Measurements from ENCODE around the gene RASA3. TPM values are rescaled to one million over a fixed set of nuclear protein-coding genes. Genes with fewer than 3 reads are reported as not detected.

RASA3 gene
- polyA plus RNA-seq, 3 donors, result 9.0 to 32.6 (median 16.6) TPM

DNA sequence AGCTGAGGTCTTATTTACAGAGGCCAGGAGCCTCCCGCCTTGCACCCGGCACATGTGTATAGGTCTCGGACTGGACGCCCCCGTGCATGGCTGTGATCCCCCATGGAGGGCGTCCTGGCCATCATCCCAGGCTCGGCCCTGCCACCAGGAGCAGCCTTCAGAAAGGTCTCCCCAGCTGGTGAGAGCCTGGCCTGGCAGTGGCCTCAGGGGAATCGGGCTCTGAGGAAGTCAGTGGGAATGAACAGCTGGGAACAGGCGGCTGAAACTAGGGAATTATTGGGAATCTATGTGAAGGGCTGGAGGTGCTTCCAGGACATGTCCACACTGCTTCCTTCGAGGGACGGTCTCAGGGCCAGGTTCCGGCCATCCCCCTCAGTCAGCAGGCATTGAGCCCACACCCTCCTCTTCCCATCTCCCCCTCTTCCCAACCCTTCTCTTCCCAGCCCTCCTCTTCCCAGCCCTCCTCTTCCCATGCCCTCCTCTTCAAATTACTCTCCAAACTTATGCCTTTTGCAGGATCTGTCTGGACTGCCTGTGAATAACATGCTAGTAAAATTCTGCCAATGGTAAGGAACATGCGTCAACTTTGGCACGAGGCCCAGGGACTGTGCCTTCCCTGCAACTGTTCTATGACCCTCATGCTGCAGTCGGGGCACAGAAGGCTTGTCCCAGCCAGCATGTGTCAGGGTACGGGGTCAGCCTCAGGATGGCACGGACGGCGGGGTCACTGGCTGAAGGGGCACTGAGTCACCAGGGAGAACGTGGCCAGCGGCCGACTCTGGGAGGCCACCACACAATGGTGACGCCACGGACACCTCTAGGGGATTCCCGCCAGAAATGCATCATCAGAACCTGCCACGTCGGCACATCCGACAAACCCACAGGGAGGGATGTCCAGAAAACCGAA is 134.3 kb downstream of the RASA3 start:
- Mint-ChIP-seq H3K9me3 (peaks cover 0 to 2% (median 0%) of the 10 kb centered on the region in 7 donors), H3K4me3 (no peak overlapping the region), H3K36me3 (peaks cover 61 to 73% of the 10 kb centered on the region in 2 donors), H3K27me3 (ENCODE audit: low read depth in 3 of 3) (peaks cover 0 to 2% (median 0%) of the 10 kb centered on the region in 3 donors), H3K4me1 (no peaks in the 10 kb centered on the region), H3K27ac (peak overlapping the region in 4 of 7 donors; percentile 23 to 55 (median 50))
- no peak overlapping the region for H3K9ac ChIP-seq (ENCODE audit: insufficient read depth, low read length, poor library complexity, severe bottlenecking)
- no peaks in the 10 kb centered on the region for H3K79me2 ChIP-seq (ENCODE audit: insufficient read depth, low read length)
- WGBS (ENCODE audit: insufficient coverage), result 95% methylated on average over 28 of the region's 29 CpGs
- intact Hi-C loops (cut with micrococcal nuclease), result no loop called here
- H3K36me3 ChIP-seq (replicated peaks in 1 of 2; ENCODE audit: control insufficient read depth in 1 of 2, insufficient read depth in 2 of 2, low read length in 2 of 2), result peaks cover 66 to 88% of the 10 kb centered on the region in 2 donors
- no peak overlapping the region for H3K4me2 ChIP-seq (replicated peaks; ENCODE audit: extremely low read depth, low read length, poor library complexity, severe bottlenecking)
- H3K9me3 ChIP-seq (replicated peaks in 1 of 2; ENCODE audit: control insufficient read depth in 1 of 2, insufficient read depth in 1 of 2, low read length in 2 of 2), result no peaks in the 10 kb centered on the region
- no peaks in the 10 kb centered on the region for H3K27me3 ChIP-seq (ENCODE audit: control insufficient read depth in 2 of 2, insufficient read depth in 2 of 2, low read length in 2 of 2)
- H3K4me1 ChIP-seq (ENCODE audit: control insufficient read depth in 1 of 2, insufficient read depth in 2 of 2, low read length in 2 of 2), result no peaks in the 10 kb centered on the region
- no peak for DNase-seq
- H4K20me1 ChIP-seq (ENCODE audit: insufficient read depth, low read length), result peaks cover 10% of the 10 kb centered on the region
- H3K27ac ChIP-seq (ENCODE audit: low read depth in 1 of 2, low read length in 2 of 2), result no peak overlapping the region
- no peak overlapping the region for H3K4me3 ChIP-seq (replicated peaks in 1 of 3; ENCODE audit: low read depth in 2 of 3, low read length in 3 of 3)
- TF ChIP-seq, protein P1, sequence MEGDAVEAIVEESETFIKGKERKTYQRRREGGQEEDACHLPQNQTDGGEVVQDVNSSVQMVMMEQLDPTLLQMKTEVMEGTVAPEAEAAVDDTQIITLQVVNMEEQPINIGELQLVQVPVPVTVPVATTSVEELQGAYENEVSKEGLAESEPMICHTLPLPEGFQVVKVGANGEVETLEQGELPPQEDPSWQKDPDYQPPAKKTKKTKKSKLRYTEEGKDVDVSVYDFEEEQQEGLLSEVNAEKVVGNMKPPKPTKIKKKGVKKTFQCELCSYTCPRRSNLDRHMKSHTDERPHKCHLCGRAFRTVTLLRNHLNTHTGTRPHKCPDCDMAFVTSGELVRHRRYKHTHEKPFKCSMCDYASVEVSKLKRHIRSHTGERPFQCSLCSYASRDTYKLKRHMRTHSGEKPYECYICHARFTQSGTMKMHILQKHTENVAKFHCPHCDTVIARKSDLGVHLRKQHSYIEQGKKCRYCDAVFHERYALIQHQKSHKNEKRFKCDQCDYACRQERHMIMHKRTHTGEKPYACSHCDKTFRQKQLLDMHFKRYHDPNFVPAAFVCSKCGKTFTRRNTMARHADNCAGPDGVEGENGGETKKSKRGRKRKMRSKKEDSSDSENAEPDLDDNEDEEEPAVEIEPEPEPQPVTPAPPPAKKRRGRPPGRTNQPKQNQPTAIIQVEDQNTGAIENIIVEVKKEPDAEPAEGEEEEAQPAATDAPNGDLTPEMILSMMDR (IDR thresholded peaks at IDR 0.05), result no peak
- H2AFZ ChIP-seq (ENCODE audit: insufficient read depth, low read depth, low read length, poor library complexity, severe bottlenecking), result no peak overlapping the region

DNA sequence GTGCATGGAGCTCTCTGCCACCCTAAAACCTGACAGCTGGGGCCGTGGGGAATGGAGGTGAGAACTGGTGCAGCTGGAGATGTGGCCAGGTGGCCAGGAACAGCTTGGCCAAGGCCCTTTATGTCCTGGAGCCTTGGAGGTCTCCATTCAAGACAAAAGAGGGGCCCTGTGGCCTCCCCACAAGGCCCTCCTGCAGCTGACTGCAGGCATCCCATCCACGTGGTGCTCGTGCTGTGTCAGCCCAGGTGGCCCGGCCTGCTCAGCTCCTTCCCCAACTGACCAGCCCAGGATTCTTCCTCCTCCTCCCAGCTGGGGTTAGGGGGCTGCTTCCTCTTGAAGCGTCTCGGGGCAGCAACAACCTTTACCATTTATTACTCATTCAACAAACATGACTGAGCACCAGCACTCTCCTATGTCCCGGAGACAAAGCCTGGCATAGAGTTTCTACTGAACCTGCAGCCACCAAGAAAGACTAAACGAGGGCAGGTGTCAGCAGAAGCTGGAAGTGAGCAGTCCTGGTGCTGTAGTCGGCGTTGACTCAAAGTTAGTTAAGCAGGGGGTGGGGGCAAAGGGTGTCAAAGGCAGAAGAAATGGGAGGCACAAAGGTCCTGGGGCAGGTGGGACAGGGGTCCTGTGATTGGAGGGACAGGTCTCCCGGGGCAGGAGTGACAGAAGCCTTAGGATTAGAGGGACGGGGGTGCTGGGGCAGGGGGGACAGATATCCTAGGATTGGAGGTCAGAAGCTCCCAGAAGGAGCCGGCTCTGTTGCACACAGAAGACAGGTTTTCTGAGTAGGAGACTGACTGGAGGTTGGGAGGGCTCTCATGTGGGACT is 135.3 kb downstream of the RASA3 start:
- Histone ChIP-seq H3K9me3 (replicated peaks in 1 of 2; ENCODE audit: control insufficient read depth in 1 of 2, insufficient read depth in 1 of 2, low read length in 2 of 2) (no peaks in the 10 kb centered on the region), H3K4me3 (replicated peaks in 1 of 3; ENCODE audit: low read depth in 2 of 3, low read length in 3 of 3) (no peak overlapping the region), H3K27me3 (ENCODE audit: control insufficient read depth in 2 of 2, insufficient read depth in 2 of 2, low read length in 2 of 2) (no peaks in the 10 kb centered on the region), H3K36me3 (replicated peaks in 1 of 2; ENCODE audit: control insufficient read depth in 1 of 2, insufficient read depth in 2 of 2, low read length in 2 of 2) (peaks cover 69 to 88% of the 10 kb centered on the region in 2 donors), H3K79me2 (ENCODE audit: insufficient read depth, low read length) (no peaks in the 10 kb centered on the region), H3K27ac (ENCODE audit: low read depth in 1 of 2, low read length in 2 of 2) (peak overlapping the region in 1 of 2 donors; percentile 8), H3K9ac (ENCODE audit: insufficient read depth, low read length, poor library complexity, severe bottlenecking) (no peak overlapping the region), H3K4me1 (ENCODE audit: control insufficient read depth in 1 of 2, insufficient read depth in 2 of 2, low read length in 2 of 2) (no peaks in the 10 kb centered on the region), H4K20me1 (ENCODE audit: insufficient read depth, low read length) (peaks cover 6% of the 10 kb centered on the region), H2AFZ (ENCODE audit: insufficient read depth, low read depth, low read length, poor library complexity, severe bottlenecking) (no peak overlapping the region), H3K4me2 (replicated peaks; ENCODE audit: extremely low read depth, low read length, poor library complexity, severe bottlenecking) (no peak overlapping the region)
- Mint-ChIP-seq H3K4me1 (no peaks in the 10 kb centered on the region), H3K4me3 (no peak overlapping the region), H3K27ac (peak overlapping the region in 5 of 7 donors; percentile 16 to 66 (median 46)), H3K27me3 (ENCODE audit: low read depth in 3 of 3) (peaks cover 0 to 2% (median 0%) of the 10 kb centered on the region in 3 donors), H3K9me3 (peaks cover 0 to 2% (median 0%) of the 10 kb centered on the region in 7 donors), H3K36me3 (peaks cover 66 to 73% of the 10 kb centered on the region in 2 donors)
- intact Hi-C loops (cut with micrococcal nuclease), result no loop called here
- 84% methylated on average over 8 of the region's 13 CpGs for WGBS (ENCODE audit: insufficient coverage)
- no peak for DNase-seq
- TF ChIP-seq, protein P1 (IDR thresholded peaks at IDR 0.05), result no peak
